MG63 (cell line): ENCODE results near the gene LMCD1. TPM values are rescaled to one million over a fixed set of nuclear protein-coding genes. Genes with fewer than 3 reads are reported as not detected.
"Not testable (repeated sequence)": the region's sequence is repeated elsewhere in the genome, so short reads cannot be mapped to it uniquely, and the experiment has no call there.

Source experiments
- DNase-seq: peaks from one replicate; pipeline ENCODE4 v3.0.0-alpha.2; 2020
- H3K27me3 ChIP-seq: fragments of 250-450 bp; sonication (Bioruptor Pico); 2 replicates; pipeline ENCODE4 v1.5.1; 2020; ENCODE audit warnings: mild to moderate bottlenecking, moderate library complexity
- H3K36me3 ChIP-seq: fragments of 250-450 bp; sonication (Bioruptor Pico); 2 replicates; pipeline ENCODE4 v1.5.1; 2020; ENCODE audit warnings: mild to moderate bottlenecking, moderate library complexity
- H3K4me3 ChIP-seq: fragments of 250-450 bp; sonication (Bioruptor Pico); 2 replicates; pipeline ENCODE4 v1.5.1; 2020; ENCODE audit warnings: mild to moderate bottlenecking, moderate library complexity
- H3K9me3 ChIP-seq: fragments of 250-450 bp; sonication (Bioruptor Pico); 2 replicates; pipeline ENCODE4 v1.5.1; 2020; ENCODE audit warnings: mild to moderate bottlenecking, moderate library complexity
- total RNA-seq: library from RNA; depleted of rRNA; stranded (reverse); fragments of >200 nt; shearing (Covaris generic); gene quantifications from 2 replicates; pipeline ENCODE4 v1.2.3, GENCODE V29; 2014; ENCODE audit warnings: low replicate concordance

LMCD1 gene
- total RNA-seq, 1 experiment from 2014 or later: 3.4 TPM

- no peaks in the 10 kb centered on the region for H3K36me3 ChIP-seq
- H3K9me3 ChIP-seq: no peaks in the 10 kb centered on the region
- H3K4me3 ChIP-seq: no peak overlapping the region
- no peaks in the 10 kb centered on the region for H3K27me3 ChIP-seq
- DNase-seq: no peak
Measured at GRCh38 chr3:8579943-8580342, 78.3 kb downstream of the LMCD1 start.

- DNase-seq, H3K36me3 ChIP-seq, H3K4me3 ChIP-seq, H3K27me3 ChIP-seq, H3K9me3 ChIP-seq: not testable (repeated sequence)
Measured at GRCh38 chr3:8580434-8580833, 78.8 kb downstream of the LMCD1 start.

- H3K9me3 ChIP-seq: no peaks in the 10 kb centered on the region
- DNase-seq: no peak
- H3K36me3 ChIP-seq: no peaks in the 10 kb centered on the region
- no peaks in the 10 kb centered on the region for H3K27me3 ChIP-seq
- H3K4me3 ChIP-seq: no peak overlapping the region
Measured at GRCh38 chr3:8581373-8581772, 79.8 kb downstream of the LMCD1 start.

DNA sequence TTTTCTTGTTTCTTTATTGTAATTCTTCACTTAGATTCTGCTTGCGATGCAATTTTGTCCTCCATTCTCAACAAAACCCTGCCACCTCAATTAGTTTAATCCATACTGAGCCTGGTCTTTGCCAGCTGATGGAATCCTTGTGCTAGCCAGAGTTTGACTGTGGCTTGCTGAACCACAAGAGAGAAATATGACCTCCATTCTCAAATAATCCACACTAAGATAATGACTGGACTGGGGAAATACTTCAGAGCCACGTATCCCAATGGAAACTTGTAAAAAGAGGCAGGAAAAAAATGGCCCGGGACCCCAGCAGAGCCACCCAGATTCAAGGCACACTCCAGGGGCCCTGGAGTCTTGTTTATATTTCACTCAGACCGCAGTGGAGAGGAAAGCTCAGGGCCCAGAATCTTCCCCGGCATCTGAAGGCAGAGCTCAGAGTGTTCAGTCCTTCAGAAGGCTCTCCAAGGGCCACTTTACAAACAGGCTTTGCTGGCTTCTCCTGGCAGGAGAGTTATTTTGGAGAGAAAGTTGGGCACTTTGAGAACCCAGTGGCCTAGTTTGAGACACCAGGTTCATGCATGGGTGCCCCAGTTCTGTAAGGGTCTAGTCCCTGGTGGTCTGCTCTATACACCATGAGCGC is 80.3 kb downstream of the LMCD1 start:
- Histone ChIP-seq H3K4me3 (no peak overlapping the region), H3K27me3 (no peaks in the 10 kb centered on the region), H3K36me3 (no peaks in the 10 kb centered on the region), H3K9me3 (no peaks in the 10 kb centered on the region)
- no peak for DNase-seq

DNA sequence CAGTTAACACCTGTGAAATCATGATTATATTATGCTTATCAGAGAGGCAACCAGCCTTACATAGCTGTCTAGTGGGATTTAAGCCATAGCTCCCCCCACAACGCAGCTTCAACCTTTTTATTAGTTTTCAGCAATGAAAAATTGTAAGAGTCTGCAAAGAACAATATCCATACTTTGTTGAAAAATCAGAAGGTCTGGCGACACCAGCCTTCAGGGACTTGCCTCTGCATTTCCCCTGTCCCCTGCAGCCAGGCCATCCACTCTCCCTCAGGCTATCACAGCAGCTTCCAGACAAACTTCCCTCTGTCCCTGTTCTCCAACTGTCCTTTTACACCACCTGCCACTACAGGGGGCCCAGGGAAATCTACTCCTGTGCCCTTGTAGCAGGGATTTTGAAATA is 83.0 kb downstream of the LMCD1 start:
- DNase-seq: no peak
- Histone ChIP-seq H3K27me3 (no peaks in the 10 kb centered on the region), H3K9me3 (no peaks in the 10 kb centered on the region), H3K4me3 (no peak overlapping the region), H3K36me3 (no peaks in the 10 kb centered on the region)

DNA sequence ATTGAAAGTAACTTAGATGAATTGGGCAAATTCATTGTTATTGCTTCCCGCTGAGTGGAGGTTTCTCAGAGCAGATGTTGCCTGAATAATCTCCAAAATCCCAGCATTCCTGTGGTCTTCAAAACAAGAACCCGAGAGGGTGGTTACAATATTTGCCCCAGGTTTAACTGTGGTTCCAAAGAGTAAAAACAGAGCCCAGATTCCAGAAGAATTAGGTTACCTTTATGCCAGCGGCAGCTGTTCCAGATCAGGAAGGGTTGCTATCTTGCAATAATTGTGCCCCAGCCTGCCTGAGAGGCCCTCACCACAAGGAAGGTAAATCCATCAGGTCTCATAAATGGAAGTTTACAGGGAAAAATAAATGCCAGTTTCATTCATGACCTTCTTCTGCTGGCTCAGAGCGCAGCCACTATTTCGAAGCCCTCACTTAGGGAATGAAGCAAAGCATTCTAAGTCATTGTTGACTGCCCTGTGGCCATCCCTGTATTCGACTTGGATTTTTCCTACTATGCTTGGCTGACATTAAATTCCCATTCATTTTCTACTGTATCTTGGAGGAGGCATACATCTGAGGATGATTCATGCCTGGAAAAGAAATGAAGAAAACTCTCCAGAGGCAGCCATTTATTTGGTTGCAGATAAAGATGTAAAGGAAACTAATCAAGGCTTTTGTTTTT is 88.4 kb downstream of the LMCD1 start:
- Histone ChIP-seq H3K36me3 (no peaks in the 10 kb centered on the region), H3K9me3 (no peaks in the 10 kb centered on the region), H3K4me3 (no peak overlapping the region), H3K27me3 (no peaks in the 10 kb centered on the region)
- no peak for DNase-seq

- no peaks in the 10 kb centered on the region for H3K9me3 ChIP-seq
- DNase-seq: no peak
- no peak overlapping the region for H3K4me3 ChIP-seq
- no peaks in the 10 kb centered on the region for H3K36me3 ChIP-seq
- H3K27me3 ChIP-seq: no peaks in the 10 kb centered on the region
Measured at GRCh38 chr3:8593021-8593827, 91.6 kb downstream of the LMCD1 start.

DNA sequence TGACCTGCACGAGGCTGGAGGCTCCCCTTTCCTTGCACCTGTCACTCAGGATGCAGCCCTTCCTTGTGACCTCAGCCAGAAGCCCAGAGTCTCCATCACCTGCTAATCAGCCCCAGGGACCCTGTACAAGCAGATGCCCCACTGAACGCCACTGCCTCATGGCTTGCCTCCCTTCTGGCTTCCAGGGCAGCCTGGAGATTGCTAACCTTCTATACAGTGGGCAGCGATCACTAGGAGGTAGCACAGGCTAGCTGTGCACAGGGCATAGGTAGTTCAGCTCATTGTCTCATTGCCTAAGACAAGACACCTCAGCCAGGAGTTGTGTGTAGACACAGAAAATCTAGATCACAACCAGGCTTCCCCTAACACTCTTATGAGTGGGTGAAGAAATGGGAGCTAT is 93.6 kb downstream of the LMCD1 start:
- Histone ChIP-seq H3K36me3 (no peaks in the 10 kb centered on the region), H3K9me3 (no peaks in the 10 kb centered on the region), H3K4me3 (no peak overlapping the region), H3K27me3 (no peaks in the 10 kb centered on the region)
- no peak for DNase-seq

- no peak for DNase-seq
- Histone ChIP-seq H3K9me3 (no peaks in the 10 kb centered on the region), H3K4me3 (no peak overlapping the region), H3K27me3 (no peaks in the 10 kb centered on the region), H3K36me3 (no peaks in the 10 kb centered on the region)
Measured at GRCh38 chr3:8595695-8596115, 94.1 kb downstream of the LMCD1 start.

DNA sequence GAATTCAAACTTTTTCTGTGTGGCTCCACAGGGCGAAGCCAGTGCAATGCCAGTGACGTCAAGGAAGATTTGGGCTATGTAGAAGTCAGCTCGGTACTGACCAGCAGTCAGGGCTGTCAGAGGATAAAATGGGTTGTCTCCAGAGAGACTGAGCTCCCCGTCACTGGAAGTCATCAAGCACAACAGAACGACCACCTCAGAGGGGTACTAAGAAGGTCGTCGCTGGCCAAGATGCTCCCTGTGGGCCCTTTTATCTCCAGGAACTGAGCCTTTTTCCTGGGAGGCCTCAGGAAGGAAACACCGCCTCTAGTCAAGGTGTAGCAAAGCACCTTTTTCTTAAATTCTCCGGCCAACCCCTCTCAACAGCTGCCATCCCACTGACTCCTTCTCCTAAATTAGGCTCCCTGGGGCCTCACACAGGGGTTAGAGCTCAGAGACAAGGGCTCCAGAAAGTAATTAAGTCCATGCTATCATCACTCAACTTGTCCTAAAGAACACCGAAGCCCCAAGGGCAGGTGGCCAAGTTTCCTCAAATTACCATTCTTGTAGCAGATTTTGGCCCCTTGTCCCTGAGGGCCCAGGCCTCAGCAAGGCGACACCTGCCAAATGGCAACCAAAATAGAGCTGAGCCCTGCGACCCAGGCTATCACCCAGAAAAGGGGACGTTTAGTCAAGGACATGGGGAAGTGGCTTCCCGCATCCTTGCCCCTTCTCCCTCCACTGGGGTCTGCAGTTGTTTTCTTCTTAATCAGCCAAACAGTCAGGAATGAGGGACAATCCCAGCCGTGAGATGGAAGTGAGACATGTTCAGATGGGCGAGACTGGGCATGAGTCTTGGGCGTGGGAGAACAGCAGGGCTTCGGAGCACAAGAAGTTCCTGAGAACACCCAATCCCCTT is 94.9 kb downstream of the LMCD1 start:
- H3K36me3 ChIP-seq: no peaks in the 10 kb centered on the region
- H3K9me3 ChIP-seq: no peaks in the 10 kb centered on the region
- H3K27me3 ChIP-seq: no peaks in the 10 kb centered on the region
- H3K4me3 ChIP-seq: no peak overlapping the region
- no peak for DNase-seq

DNA sequence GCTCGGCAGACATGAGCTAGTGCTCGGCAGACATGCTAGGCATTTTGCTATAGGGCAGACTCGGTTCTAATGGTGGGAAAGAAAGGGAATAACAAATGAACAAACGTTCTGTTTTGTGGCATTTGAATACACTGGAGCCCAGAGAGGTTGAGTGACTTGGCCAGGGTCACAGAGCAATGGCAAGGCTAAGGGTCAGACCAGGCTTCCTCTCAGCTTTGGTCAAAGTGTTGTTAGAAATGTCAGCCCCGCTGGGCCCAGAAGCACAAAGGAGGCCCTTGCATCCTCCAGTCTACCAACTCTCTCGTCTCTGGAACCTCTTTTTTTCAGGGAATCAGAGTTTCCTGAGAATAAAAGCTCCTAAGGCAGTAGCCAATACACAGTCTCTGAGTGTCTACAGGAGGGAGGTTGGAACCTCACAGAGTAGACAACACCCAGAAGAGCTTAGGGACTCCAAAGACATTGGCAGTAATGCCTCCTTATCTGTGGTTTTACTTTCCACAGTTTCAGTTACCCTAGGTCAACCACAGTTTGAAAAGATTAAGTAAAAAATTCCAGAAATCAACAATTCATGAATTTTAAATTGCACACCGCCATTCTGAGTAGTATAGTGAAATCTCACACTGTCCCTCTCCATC is 95.7 kb downstream of the LMCD1 start:
- DNase-seq: no peak
- H3K36me3 ChIP-seq: no peaks in the 10 kb centered on the region
- no peaks in the 10 kb centered on the region for H3K9me3 ChIP-seq
- no peak overlapping the region for H3K4me3 ChIP-seq
- no peaks in the 10 kb centered on the region for H3K27me3 ChIP-seq

- no peaks in the 10 kb centered on the region for H3K9me3 ChIP-seq
- no peak overlapping the region for H3K4me3 ChIP-seq
- DNase-seq: no peak
- H3K36me3 ChIP-seq: no peaks in the 10 kb centered on the region
- no peaks in the 10 kb centered on the region for H3K27me3 ChIP-seq
Measured at GRCh38 chr3:8599146-8599545, 97.5 kb downstream of the LMCD1 start.

DNA sequence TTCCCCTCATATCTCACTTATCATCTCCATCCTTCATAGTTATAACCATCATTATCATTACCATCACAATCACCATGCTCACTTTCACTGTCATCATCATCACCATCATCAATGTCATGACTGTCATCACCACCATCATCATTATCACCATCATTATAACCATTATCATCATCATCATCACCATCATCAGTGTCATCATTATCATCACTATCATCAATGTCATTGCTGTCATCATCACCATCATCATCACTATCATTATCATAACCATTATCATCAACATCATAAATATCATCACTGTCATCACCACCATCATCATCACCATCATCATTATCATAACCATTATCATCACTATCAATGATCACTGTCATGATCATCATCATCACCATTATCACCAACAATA is 98.8 kb downstream of the LMCD1 start:
- DNase-seq: no peak
- no peak overlapping the region for H3K4me3 ChIP-seq
- H3K36me3 ChIP-seq: no peaks in the 10 kb centered on the region
- H3K27me3 ChIP-seq: no peaks in the 10 kb centered on the region
- H3K9me3 ChIP-seq: no peaks in the 10 kb centered on the region

DNA sequence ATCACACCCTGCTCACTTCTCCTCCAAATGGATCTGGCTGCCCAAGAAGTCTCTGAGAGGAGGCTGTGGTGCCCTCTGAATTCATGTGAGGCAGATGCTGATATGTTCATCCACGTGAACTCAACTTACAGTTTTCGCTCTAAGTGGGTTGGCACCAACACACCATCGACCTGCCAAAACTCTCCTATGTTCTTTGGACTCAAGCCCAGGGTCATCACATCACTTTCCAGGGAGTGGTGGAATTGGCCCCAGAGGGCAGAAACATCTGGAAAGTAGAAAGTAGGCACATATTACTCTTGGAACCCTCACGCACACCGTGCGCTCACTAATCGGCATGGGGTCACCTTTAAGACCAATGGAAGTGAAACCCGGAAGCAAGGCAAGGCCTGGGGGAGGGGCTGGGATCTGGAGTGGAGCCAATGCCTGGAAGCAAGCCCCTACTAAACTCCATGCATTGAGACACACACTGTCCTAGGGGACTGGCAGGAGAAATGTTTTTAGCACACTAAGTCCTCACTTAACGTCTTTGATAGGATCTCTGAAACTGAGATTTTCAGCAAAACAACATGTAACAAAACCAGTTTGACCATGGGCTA is 101.6 kb downstream of the LMCD1 start:
- Histone ChIP-seq H3K27me3 (no peaks in the 10 kb centered on the region), H3K36me3 (no peaks in the 10 kb centered on the region), H3K9me3 (no peaks in the 10 kb centered on the region), H3K4me3 (no peak overlapping the region)
- peak; percentile 47 for DNase-seq

DNA sequence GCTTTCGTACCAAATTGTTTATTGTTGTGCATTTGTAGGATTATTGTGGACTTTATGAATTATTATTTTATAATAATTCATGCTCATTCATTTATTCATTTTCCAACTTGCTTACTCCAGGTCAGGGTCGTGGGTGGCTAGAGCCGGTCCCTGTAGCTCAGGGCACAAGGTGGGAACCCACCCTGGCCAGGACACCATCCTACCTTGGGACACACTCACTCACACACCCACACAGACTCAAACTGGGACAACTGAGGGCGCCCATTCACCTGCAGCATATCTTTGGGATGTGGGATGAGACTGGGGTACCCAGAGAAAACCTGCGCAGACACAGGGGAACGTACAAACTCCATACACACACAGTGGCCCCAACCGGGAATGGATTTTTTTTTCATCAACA is 102.4 kb downstream of the LMCD1 start:
- no peaks in the 10 kb centered on the region for H3K27me3 ChIP-seq
- no peak for DNase-seq
- H3K4me3 ChIP-seq: no peak overlapping the region
- no peaks in the 10 kb centered on the region for H3K36me3 ChIP-seq
- no peaks in the 10 kb centered on the region for H3K9me3 ChIP-seq

DNA sequence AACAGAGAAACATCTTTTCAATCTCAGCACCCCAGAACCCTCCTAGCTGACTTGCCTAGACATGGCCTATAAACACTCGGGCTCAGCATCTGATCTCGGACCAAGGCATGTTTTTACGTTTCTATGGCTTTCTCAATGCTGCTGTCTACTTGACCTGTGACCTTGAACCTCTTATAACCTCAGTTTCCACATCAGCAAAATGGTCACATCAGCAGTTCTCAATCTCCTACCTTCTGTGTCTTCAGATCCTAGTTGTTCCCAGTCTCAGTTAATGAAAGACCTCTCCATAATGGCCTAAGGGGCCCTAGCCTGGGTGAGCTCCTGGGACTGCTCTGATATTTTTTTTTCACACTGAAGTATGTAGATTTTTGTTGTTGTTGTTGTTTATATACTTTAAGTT is 103.4 kb downstream of the LMCD1 start:
- Histone ChIP-seq H3K36me3 (no peaks in the 10 kb centered on the region), H3K4me3 (no peak overlapping the region), H3K27me3 (no peaks in the 10 kb centered on the region), H3K9me3 (no peaks in the 10 kb centered on the region)
- DNase-seq: no peak
